GM12878 (cell line): ENCODE data around the gene ZDHHC14. TPM values are rescaled to one million over a fixed set of nuclear protein-coding genes. Genes with fewer than 3 reads are reported as not detected.
A peak's percentile ranks its signal among the peaks of the same experiment; 100 is the strongest.

Experiments used
- CBX5 ChIP-seq: sonication (generic); IDR thresholded peaks from 2 replicates; pipeline ENCODE4 v1.6.1; 2016; ENCODE audit warnings: low read depth, moderate library complexity, mild to moderate bottlenecking, inconsistent platforms
- CTCF ChIP-seq, 3 experiments: IDR thresholded peaks in 2 of 3; conservative IDR thresholded peaks in 1 of 3; 2 replicates each; pipeline ENCODE4 v1.5.1; 2011; ENCODE audit warnings: low read depth in 3 of 3, low read length in 3 of 3, mild to moderate bottlenecking in 3 of 3, control low read depth in 2 of 3, moderate library complexity in 2 of 3, inconsistent platforms in 1 of 3, mixed read lengths in 1 of 3; ENCODE audit not compliant: control insufficient read depth in 2 of 3, insufficient read depth in 1 of 3; ENCODE audit errors: extremely low read depth in 1 of 3
- ESRRA ChIP-seq: IDR thresholded peaks from 2 replicates; pipeline ENCODE4 v1.6.1; 2012; ENCODE audit warnings: mild to moderate bottlenecking, low read length, improper control_type of control experiment
- EZH2 ChIP-seq: IDR thresholded peaks from 2 replicates; pipeline ENCODE4 v1.6.1; 2012; ENCODE audit warnings: low read depth, mild to moderate bottlenecking, control low read depth, inconsistent platforms, low read length, borderline replicate concordance; ENCODE audit not compliant: control insufficient read depth
- FOXK2 ChIP-seq: fragments of 450-650 bp; IDR thresholded peaks from 2 replicates; pipeline ENCODE4 v1.6.1; 2017; ENCODE audit warnings: mild to moderate bottlenecking, moderate library complexity
- IKZF2 ChIP-seq, 2 experiments: fragments of 450-650 bp; IDR thresholded peaks; 2 replicates each; pipeline ENCODE4 v1.6.1; 2017; ENCODE audit warnings: mild to moderate bottlenecking in 2 of 2, moderate library complexity in 2 of 2
- IRF4 ChIP-seq: IDR thresholded peaks from 2 replicates; pipeline ENCODE4 v1.6.1; 2011; ENCODE audit warnings: low read depth, low read length
- MEF2B ChIP-seq: fragments of 450-650 bp; IDR thresholded peaks from 2 replicates; pipeline ENCODE4 v1.6.1; 2018; ENCODE audit warnings: mild to moderate bottlenecking, moderate library complexity; ENCODE audit not compliant: partially characterized antibody, poor library complexity, severe bottlenecking
- NBN ChIP-seq: fragments of 450-650 bp; IDR thresholded peaks from 2 replicates; pipeline ENCODE4 v1.6.1; 2016
- NR2F1 ChIP-seq: fragments of 450-650 bp; conservative IDR thresholded peaks from 2 replicates; pipeline ENCODE4 v1.6.1; 2017; ENCODE audit warnings: mild to moderate bottlenecking
- POLR2A ChIP-seq: IDR thresholded peaks from 2 replicates; pipeline ENCODE4 v1.6.1; 2011; ENCODE audit warnings: low read depth, mild to moderate bottlenecking, low read length
- POU2F2 ChIP-seq: IDR thresholded peaks from 3 replicates; pipeline ENCODE4 v1.6.1; 2011; ENCODE audit warnings: low read depth, mild to moderate bottlenecking, low read length, borderline replicate concordance
- RAD51 ChIP-seq: fragments of 450-650 bp; IDR thresholded peaks from 2 replicates; pipeline ENCODE4 v1.6.1; 2016; ENCODE audit warnings: moderate library complexity, mild to moderate bottlenecking, inconsistent platforms
- RFX5 ChIP-seq: IDR thresholded peaks from 2 replicates; pipeline ENCODE4 v1.6.1; 2011; ENCODE audit warnings: low read depth, low read length, improper control_type of control experiment
- SMAD5 ChIP-seq: IDR thresholded peaks from 2 replicates; pipeline ENCODE4 v1.6.1; 2016; ENCODE audit warnings: antibody characterized with exemption, low read depth
- SP1 ChIP-seq: IDR thresholded peaks from one replicate; pipeline ENCODE4 v1.6.1; 2011; ENCODE audit warnings: low read depth, low read length
- TBL1XR1 ChIP-seq: IDR thresholded peaks from 2 replicates; pipeline ENCODE4 v1.6.1; 2012; ENCODE audit warnings: low read depth, low read length, improper control_type of control experiment
- ZNF24 ChIP-seq: fragments of 450-650 bp; IDR thresholded peaks from 2 replicates; pipeline ENCODE4 v1.6.1; 2017; ENCODE audit warnings: antibody characterized with exemption, mild to moderate bottlenecking
- ZSCAN29 ChIP-seq: fragments of 450-650 bp; IDR thresholded peaks from 2 replicates; pipeline ENCODE4 v1.6.1; 2017; ENCODE audit warnings: mild to moderate bottlenecking, moderate library complexity
- polyA plus RNA-seq, 11 experiments: library from polyadenylated mRNA; depleted of rRNA in 4 of 11; unstranded in 6 of 11; stranded (reverse) in 5 of 11; fragments of >200 nt; fragmentation: Nextera tagmentation in 4 of 11; fragmentation: Illumina TruSeq in 1 of 11; extraction: Ambion mirVana in 4 of 11; extraction: Trizol in 1 of 11; gene quantifications; 1 replicate in 1 of 11; 2 replicates in 10 of 11; pipeline versions ENCODE4 v1.2.1 to v1.2.3, GENCODE V29; 2011 to 2016; ENCODE audit warnings: inconsistent platforms in 2 of 11, missing spikeins in 2 of 11, low read depth in 1 of 11
- total RNA-seq, 4 experiments: library from RNA; depleted of rRNA in 3 of 4; stranded (reverse); fragments of >200 nt in 3 of 4; fragmentation: Illumina TruSeq in 1 of 4; extraction: Trizol in 1 of 4; gene quantifications; 2 replicates each; pipeline versions ENCODE4 v1.2.1 to v1.2.3, GENCODE V29; 2013 to 2021
- TF ChIP-seq, protein P1 (sequence below): fragments of 150-350 bp; IDR thresholded peaks from 2 replicates; pipeline ENCODE4 v1.6.1; 2014; ENCODE audit warnings: mild to moderate bottlenecking, low read depth, low read length
- TF ChIP-seq, protein P2 (sequence below): IDR thresholded peaks from 2 replicates; pipeline ENCODE4 v1.6.1; 2011; ENCODE audit warnings: borderline replicate concordance, low read depth, mild to moderate bottlenecking, moderate library complexity, mixed read lengths, low read length; ENCODE audit not compliant: insufficient read depth; ENCODE audit errors: extremely low read length
- TF ChIP-seq, protein P3 (sequence below): IDR thresholded peaks from 2 replicates; pipeline ENCODE4 v1.6.1; 2012; ENCODE audit warnings: improper control_type of control experiment, low read depth, low read length; ENCODE audit not compliant: insufficient replicate concordance

The ZDHHC14 gene
- total and polyA plus RNA-seq, 10 of the 15 experiments (the other 5 are each of a cell fraction or from before 2014, with no cell fraction given) = 0.15 to 16.0 (median 0.76) TPM; not detected in 1

- peak; percentile 84 for TF ChIP-seq ZNF24
- TF ChIP-seq RAD51 = no peak
- TF ChIP-seq POU2F2 = no peak
- 0 out of 2 replicates have a peak, but pooled peaks have one; percentile 40 for TF ChIP-seq CBX5
- TF ChIP-seq, protein P1, sequence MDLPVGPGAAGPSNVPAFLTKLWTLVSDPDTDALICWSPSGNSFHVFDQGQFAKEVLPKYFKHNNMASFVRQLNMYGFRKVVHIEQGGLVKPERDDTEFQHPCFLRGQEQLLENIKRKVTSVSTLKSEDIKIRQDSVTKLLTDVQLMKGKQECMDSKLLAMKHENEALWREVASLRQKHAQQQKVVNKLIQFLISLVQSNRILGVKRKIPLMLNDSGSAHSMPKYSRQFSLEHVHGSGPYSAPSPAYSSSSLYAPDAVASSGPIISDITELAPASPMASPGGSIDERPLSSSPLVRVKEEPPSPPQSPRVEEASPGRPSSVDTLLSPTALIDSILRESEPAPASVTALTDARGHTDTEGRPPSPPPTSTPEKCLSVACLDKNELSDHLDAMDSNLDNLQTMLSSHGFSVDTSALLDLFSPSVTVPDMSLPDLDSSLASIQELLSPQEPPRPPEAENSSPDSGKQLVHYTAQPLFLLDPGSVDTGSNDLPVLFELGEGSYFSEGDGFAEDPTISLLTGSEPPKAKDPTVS = no peak
- no peak for TF ChIP-seq IRF4
- TF ChIP-seq SMAD5 = no peak
- TF ChIP-seq ZSCAN29 = no peak
- no peak for TF ChIP-seq CTCF (IDR thresholded peaks at IDR 0.05 in 2 of 3, conservative IDR thresholded peaks at IDR 0.05 in 1 of 3; ENCODE audit: control insufficient read depth in 2 of 3, extremely low read depth in 1 of 3, insufficient read depth in 1 of 3, low read depth in 3 of 3, low read length in 3 of 3)
- no peak for TF ChIP-seq RFX5
- TF ChIP-seq FOXK2 = no peak
- no peak for TF ChIP-seq NBN
- TF ChIP-seq TBL1XR1 = peak; percentile 47; the same call in 1 of the 2 replicates
- no peak for TF ChIP-seq SP1
- TF ChIP-seq, protein P2, sequence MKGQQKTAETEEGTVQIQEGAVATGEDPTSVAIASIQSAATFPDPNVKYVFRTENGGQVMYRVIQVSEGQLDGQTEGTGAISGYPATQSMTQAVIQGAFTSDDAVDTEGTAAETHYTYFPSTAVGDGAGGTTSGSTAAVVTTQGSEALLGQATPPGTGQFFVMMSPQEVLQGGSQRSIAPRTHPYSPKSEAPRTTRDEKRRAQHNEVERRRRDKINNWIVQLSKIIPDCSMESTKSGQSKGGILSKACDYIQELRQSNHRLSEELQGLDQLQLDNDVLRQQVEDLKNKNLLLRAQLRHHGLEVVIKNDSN = no peak
- TF ChIP-seq MEF2B = peak; percentile 79
- no peak for TF ChIP-seq ESRRA
- no peak for TF ChIP-seq POLR2A
- TF ChIP-seq IKZF2 (IDR thresholded peaks at IDR 0.05) = peak; percentile 85 to 87
- TF ChIP-seq, protein P3, sequence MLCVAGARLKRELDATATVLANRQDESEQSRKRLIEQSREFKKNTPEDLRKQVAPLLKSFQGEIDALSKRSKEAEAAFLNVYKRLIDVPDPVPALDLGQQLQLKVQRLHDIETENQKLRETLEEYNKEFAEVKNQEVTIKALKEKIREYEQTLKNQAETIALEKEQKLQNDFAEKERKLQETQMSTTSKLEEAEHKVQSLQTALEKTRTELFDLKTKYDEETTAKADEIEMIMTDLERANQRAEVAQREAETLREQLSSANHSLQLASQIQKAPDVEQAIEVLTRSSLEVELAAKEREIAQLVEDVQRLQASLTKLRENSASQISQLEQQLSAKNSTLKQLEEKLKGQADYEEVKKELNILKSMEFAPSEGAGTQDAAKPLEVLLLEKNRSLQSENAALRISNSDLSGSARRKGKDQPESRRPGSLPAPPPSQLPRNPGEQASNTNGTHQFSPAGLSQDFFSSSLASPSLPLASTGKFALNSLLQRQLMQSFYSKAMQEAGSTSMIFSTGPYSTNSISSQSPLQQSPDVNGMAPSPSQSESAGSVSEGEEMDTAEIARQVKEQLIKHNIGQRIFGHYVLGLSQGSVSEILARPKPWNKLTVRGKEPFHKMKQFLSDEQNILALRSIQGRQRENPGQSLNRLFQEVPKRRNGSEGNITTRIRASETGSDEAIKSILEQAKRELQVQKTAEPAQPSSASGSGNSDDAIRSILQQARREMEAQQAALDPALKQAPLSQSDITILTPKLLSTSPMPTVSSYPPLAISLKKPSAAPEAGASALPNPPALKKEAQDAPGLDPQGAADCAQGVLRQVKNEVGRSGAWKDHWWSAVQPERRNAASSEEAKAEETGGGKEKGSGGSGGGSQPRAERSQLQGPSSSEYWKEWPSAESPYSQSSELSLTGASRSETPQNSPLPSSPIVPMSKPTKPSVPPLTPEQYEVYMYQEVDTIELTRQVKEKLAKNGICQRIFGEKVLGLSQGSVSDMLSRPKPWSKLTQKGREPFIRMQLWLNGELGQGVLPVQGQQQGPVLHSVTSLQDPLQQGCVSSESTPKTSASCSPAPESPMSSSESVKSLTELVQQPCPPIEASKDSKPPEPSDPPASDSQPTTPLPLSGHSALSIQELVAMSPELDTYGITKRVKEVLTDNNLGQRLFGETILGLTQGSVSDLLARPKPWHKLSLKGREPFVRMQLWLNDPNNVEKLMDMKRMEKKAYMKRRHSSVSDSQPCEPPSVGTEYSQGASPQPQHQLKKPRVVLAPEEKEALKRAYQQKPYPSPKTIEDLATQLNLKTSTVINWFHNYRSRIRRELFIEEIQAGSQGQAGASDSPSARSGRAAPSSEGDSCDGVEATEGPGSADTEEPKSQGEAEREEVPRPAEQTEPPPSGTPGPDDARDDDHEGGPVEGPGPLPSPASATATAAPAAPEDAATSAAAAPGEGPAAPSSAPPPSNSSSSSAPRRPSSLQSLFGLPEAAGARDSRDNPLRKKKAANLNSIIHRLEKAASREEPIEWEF = no peak
- no peak for TF ChIP-seq EZH2
- no peak for TF ChIP-seq NR2F1
These were observed 188.6 kb downstream of the ZDHHC14 start (continued) for GRCh38 chr6:157569543-157569942.
